CD4-positive, alpha-beta T cell treated with Interferon alpha-2 for 1 hour (primary cell): ENCODE results near the gene PBOV1.

Experiments
- DNase-seq, 2 donors: peaks; one replicate each; pipeline ENCODE4 v3.0.0-alpha.2; 2020 to 2022

Gene PBOV1

DNA sequence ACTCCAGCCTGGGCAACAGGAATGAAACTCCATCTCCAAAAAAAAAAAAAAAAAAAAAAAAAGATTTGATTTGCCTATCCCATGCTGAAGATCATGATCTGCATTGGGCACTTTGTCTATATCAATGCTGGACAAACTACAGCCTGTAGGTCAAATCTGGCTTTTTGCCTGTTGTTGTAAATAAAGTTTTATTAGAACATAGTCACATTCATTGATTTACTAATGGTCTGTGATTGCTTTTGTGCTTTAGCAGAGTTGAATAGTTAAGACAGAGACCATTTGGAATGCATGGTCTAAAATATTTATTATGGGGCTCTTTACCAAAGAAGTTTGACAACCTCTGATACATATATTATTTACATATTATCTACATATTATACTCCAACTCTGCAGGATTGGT lies 14.0 kb downstream of the PBOV1 start:
- no peak for DNase-seq

DNA sequence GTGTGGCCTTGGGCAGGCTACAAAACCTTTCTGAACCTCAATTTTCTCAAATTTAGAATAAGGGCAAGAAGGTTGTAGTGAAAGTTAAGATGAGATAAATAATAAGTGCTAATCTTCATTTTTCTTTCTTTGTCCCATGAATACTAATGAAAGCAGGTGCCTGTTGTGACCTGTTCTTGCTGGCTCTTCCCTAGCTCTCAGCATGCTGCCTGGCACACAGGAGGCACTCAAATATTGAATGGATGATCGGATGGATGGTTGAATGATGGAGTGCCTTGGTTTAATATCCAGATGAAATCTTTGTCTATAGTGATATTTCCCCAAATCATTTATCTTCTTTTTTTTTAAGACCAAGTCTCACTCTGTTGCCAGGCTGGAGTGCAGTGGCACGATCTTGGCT lies 15.0 kb downstream of the PBOV1 start:
- DNase-seq, result no peak

DNA sequence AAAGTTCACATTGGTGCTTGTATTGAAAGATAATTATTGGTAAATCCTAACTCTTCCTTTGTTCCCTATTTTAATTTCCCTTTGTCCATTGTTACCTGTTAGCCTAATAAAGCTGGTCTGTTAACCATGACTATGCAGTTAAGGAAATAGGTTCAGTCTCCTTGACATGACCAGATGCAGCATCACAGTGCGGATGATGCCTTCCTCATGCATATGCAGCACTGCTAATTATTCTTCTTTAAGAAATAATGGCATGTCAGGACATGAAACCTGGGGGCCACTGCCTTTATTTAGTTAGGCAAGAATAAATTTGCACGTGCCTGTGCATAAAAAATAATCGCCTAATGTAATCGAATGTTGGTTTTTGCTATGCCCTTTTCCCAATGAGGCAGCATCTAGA lies 16.5 kb downstream of the PBOV1 start:
- no peak for DNase-seq

DNA sequence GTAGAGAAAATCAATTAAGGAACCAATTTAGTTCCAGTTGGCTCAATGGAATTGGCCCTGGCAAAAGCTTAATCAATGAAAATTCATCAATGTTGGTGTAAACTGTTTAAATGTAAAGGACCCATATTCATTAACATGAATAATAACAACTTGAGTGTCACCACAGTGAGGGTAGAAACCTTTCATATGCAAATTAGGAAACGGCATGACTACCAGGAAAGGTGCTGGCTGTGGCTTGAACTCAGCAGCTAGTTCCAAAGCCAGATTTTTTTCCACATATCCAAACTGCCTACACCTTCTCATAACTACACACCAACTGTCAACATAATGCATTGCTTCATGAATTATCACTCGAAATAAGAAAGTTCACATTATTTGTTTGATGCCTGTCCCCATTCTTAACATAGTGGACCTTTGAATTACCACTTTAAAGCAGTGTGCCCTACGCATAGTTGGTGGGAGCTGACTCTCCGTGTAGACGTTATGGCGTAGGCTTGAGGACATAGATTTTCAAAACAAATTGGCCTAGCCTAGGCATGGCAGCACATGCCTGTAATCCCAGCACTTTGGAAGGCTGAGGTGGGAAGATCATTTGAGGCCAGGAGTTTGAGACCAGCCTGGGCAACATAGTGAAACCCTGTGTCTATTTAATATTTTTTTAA lies 19.7 kb downstream of the PBOV1 start:
- DNase-seq, result no peak

DNA sequence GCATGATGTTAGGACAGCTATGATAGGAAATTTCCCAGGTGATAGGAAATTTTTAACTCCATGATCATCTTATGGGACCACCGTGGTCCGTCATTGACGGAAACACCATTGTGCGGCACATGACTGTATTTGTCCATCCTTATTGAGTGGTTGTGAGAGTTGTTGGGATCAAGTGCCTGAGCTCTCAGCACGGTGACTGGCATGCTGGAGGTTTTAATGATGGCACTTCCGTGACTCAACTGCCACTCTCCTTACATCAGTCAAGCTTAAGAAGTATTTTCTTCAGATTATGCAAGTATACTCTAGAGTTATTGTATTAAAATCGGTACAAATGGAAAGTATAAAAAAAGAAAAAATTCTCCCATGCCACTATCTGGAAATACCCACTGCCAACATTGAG lies 20.7 kb downstream of the PBOV1 start:
- no peak for DNase-seq

DNA sequence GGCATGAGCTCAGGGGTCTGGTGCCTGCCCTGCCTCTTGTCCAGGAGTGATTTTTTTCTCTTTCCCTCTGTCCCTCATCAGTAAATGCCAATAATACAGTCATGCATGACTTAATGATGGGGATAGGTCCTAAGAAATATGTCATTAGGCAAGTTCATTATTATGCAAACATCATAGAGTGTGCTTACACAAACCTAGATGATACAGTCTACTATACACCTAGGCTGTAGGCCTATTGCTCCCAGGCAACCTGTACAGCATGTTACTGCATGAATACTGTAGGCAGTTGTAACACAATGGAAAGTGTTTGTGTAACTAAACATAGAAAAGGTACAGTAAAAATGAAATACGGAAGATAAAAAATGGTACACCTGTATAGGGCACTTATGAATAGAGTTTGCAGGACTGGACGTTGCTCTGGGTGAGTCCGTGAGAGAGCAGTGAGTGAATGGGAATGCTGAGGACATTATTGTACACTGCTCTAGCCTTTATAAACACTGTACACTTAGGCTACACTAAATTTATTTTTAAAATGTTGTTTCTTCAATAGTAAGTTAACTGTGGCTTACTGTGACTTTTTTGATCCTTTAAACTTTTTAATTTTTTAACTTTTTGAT lies 22.1 kb downstream of the PBOV1 start:
- no peak for DNase-seq

DNA sequence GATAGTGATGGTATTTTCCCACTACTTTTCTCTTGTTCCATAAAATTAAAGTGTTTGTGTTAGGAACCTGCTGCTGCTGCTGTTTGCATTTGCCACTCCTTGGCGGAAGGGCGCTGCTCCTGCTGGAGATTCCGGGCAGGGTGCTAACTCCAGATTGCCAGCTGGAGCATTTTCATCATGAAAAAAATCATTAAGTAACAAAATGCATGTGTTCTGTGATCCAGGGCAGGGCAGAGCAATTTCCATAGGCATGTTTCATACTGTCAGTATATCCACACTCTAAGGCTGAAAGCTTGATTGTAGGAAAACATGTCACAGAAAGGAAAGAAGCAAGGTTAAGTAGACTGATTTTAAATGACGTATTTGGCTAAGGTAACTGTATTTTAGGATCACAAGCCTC lies 24.0 kb downstream of the PBOV1 start:
- no peak for DNase-seq

DNA sequence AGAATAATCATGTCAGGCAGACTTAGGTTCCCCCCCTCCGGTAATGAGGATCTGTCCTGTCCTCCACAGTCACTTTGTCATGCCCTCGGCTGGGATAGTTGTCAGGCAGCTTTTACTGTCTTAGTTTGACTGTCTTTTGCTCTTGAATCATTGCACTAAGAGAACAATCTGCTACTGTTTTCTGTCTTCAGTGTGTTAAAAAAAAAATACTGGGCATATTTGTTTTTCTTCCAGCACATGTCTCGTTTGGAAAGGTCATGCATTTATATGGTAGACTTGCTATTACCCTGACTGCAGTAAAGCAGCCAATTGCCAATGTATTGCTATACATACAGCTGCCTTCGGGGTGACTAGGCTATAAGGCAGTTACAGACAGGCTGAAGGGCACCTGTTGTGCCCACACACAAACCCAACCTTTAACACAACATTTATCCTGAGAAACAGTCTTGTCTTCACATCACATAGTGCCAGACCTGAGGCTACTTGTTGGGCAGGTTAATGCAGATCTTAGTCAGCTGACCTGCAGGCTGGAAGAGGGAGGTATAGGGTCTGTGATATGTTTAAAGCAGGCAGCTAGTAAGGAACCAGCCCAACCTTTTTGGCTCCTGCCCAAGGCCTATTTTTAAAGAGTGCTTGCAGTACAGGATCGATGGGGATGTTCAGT lies 29.9 kb downstream of the PBOV1 start:
- DNase-seq, result no peak

DNA sequence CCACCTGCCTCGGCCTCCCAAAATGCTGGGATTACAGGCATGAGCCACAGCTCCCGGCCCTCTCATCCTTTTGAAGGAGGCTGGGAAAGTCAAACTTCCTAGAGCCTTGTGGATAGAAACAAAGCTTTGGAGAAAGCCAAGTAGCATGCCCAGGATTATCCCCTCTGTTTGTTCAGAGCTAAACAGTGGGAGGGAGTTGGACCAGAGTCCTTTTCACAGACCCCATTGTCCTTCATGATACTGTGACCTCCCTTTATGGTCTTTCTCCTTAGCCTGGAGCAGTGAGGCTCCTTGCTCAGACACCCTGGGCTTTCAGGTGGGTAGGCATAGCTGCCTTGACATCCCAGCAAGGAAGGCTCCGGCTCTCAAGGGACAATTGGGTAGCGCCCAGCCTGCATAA lies 31.1 kb downstream of the PBOV1 start:
- DNase-seq, result no peak

DNA sequence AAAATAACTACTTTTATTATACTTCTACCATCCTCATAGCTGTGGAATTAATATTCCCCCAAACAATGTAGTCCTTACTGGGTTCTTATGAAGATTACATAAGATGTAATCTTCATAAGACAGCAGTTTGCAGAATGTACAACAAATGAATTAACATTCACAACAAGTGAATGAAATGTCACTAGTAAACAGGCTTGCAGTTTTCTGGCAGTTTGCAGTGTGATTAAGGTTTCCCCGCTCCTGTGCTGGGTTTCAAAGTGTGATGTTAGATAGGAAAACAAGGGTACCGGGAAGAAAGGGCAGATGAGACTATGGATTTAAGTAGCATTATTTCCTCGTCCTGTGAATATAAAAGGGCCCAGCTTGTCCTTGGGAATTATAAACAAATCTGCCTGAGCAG lies 34.1 kb downstream of the PBOV1 start:
- DNase-seq, result no peak

DNA sequence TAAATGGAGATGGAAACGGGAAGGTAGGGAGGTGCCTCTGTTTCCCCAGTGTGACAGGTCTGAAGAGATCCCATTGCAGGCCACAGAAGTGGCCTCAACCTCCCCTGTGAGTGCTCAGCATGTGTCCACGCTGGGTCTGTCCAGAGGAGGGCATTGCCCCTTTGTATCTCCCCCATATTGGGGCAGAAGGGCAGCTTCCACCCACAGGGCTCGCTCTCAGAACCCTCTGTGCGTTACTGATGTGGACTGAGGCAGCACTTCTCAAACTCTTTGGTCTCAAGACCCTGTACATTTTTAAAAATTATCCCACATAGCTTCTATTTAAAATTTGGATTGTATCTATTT lies 34.5 kb downstream of the PBOV1 start:
- no peak for DNase-seq

DNA sequence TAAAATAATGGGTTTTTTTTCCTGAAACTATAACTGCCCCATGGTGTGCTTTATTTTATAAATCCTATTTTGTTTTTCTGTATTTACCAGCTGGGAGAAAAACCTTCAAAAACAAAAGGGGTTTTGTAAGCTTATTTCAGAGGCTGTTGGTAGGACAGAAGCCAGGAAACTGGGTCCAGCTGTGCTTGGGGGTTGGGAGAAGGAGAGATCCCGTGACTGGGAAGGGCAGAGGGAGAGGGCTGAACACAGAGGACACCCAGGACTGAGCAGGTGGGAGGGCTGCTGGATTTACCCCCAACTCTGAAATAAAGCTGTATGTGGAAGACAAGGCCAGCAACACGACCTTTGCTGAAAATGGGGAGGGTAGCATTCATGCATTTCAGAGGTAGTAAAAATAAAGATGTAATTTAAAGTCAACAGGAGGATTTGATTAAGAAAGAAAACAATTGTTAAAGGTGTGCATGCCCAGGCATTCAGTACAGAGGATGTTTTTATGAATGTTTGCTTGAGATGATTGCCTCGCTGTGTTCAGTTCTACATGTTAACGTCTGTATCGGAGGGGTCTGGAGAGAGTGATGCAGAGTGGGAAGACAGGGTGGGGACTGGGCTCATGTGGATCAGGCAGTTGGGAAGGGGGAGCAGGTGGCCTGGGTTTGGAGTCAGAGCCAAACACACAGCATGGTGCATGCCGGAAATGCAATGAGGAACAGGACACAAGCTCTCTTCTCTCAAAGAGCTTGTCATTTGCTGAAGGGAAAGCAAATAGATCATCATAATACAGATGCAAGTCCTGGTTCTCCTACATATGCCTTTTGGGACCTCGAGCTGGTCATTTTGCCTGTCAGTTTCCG lies 35.1 kb downstream of the PBOV1 start:
- DNase-seq, result no peak

DNA sequence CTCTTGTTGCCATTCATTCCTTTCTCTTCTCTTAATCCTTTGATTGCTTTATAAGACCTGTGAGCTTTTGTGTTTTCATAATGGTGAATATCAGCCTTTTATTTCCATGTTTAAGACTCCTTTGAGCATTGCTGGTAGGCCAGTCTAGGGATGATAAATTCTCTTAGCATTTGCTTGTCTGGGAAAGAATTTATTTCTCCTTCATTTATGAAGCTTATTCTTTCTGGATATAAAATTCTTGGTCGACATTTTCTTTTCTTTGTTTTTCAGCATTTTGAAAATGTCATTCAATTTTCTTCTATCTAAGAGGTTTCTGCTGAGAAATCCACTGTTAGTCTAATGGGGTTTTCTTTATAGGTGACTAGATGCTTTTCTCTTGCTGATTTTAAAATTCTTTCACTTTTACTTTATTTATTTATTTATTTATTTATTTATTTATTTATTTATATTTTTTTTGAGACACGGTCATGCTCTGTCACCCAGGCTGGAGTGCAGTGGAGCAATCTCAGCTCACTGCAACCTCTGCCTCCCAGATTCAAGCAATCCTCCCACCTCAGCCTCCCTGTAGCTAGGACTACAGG lies 41.5 kb downstream of the PBOV1 start:
- DNase-seq, result no peak

DNA sequence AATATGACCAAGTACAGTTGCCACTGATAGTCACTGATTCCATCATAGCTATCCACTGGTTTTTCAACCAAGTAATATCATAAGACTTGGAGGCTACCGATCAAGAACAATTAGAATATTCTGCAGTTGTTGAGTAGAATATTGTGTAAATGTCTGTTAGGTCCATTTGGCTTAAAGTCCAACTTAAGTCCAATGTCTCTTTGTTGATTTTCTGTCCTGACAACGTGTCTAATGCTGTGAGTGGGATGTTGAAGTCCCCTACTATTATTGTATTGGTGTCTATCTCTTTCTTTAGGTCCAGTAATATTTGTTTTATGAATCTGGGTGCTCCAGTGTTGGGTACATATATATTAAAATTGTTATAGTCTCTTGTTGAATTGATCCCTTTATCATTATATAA lies 42.7 kb downstream of the PBOV1 start:
- no peak for DNase-seq
